Measurements from ENCODE around the gene KCNH1. TPM values are rescaled to one million over a fixed set of nuclear protein-coding genes. Genes with fewer than 3 reads are reported as not detected.
"Not testable (repeated sequence)": the region's sequence is repeated elsewhere in the genome, so short reads cannot be mapped to it uniquely, and the experiment has no call there.

KCNH1 gene
- total and polyA plus RNA-seq, 3 experiments from 2014 or later = not detected

DNA sequence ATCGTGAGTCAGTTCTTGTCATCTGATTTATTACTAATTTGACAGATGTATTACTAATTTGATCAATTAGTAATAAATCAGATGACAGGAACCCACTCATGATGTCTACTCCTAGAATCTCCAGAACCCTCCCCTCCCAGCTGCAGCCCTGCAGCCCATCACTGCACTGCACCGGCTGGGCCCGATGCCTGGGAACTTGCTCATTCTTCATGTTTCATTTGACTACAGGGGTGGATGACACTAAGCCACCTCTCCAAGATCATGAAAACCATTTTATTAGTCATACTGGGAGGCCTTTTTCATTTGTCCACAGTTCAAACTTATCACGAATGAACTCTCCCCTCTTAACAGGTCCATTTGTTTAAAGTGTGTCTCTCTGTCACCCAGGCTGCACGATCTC lies 41.0 kb downstream of the KCNH1 start:
- no peaks in the 10 kb centered on the region for H3K36me3 ChIP-seq (ENCODE audit: insufficient read depth, low read length)
- Mint-ChIP-seq H3K27ac (no peak overlapping the region), H3K4me3 (no peak overlapping the region), H3K4me1 (no peaks in the 10 kb centered on the region), H3K9me3 (no peaks in the 10 kb centered on the region), H3K27me3 (peaks cover 9 to 27% of the 10 kb centered on the region in 2 donors), H3K36me3 (no peaks in the 10 kb centered on the region)
- no peak overlapping the region for H3K27ac ChIP-seq (ENCODE audit: low read depth, low read length)
- H3K27me3 ChIP-seq (ENCODE audit: insufficient read depth, low read length, poor library complexity, severe bottlenecking) = no peaks in the 10 kb centered on the region
- H3K4me1 ChIP-seq (ENCODE audit: insufficient read depth, low read length) = no peaks in the 10 kb centered on the region
- H3K9me3 ChIP-seq (ENCODE audit: low read length) = no peaks in the 10 kb centered on the region
- ChIA-PET CTCF (no interaction called here), POLR2A (no interaction called here)
- H3K4me3 ChIP-seq (ENCODE audit: low read length) = no peak overlapping the region
- no peak for DNase-seq

DNA sequence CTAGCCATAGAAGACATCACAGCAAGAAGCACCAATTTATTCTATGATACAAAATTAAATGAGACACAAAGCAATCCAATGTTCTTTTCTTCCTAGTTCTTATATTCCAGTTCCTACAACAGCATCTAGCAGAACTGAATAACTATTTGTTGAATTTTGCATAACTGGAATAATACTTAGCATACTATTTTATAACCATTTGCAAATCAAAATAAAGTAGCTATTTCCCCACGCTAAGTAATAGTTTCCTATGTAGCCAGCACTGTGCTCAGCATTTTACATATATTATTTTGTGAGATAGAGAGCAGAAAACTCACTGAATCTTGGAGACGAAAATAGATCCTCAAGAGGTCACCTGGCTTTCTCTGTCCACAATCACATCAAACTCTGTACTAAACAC lies 42.1 kb downstream of the KCNH1 start:
- CTCF ChIA-PET = no interaction called here

DNA sequence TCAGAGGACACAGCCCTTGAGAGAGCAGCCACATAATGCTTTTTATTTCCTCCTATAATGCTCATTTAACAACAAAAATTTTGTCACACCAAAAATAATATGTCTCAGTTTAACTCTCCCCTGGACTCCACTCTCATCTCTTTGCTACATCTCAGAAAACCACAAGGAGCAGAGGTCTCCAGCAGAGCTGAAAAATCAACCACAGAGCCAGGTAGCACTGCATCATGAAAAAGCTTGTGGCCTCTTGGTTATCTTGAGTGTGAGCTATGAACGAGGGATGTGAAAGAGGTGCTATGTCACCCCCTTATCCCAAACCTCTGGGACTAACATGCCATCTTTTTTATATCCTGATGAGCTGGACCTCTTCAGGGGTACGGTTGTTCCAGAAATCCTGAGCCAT lies 44.4 kb downstream of the KCNH1 start:
- Mint-ChIP-seq H3K36me3 (no peaks in the 10 kb centered on the region), H3K4me1 (no peaks in the 10 kb centered on the region), H3K27ac (no peak overlapping the region), H3K9me3 (peaks cover 0 to 2% (median 0%) of the 10 kb centered on the region in 5 donors), H3K4me3 (no peak overlapping the region), H3K27me3 (peaks cover 11 to 29% of the 10 kb centered on the region in 2 donors)
- DNase-seq = no peak
- Histone ChIP-seq H3K4me1 (ENCODE audit: insufficient read depth, low read length) (no peaks in the 10 kb centered on the region), H3K9me3 (ENCODE audit: low read length) (no peaks in the 10 kb centered on the region), H3K4me3 (ENCODE audit: low read length) (no peak overlapping the region), H3K36me3 (ENCODE audit: insufficient read depth, low read length) (no peaks in the 10 kb centered on the region), H3K27me3 (ENCODE audit: insufficient read depth, low read length, poor library complexity, severe bottlenecking) (no peaks in the 10 kb centered on the region), H3K27ac (ENCODE audit: low read depth, low read length) (no peak overlapping the region)
- ChIA-PET POLR2A (no interaction called here), CTCF (no interaction called here)

More for the DNA sequence above, 42.1 kb downstream of the KCNH1 start:
- Histone ChIP-seq H3K27ac (ENCODE audit: low read depth, low read length) (no peak overlapping the region), H3K4me3 (ENCODE audit: low read length) (no peak overlapping the region), H3K9me3 (ENCODE audit: low read length) (no peaks in the 10 kb centered on the region), H3K4me1 (ENCODE audit: insufficient read depth, low read length) (no peaks in the 10 kb centered on the region), H3K36me3 (ENCODE audit: insufficient read depth, low read length) (no peaks in the 10 kb centered on the region), H3K27me3 (ENCODE audit: insufficient read depth, low read length, poor library complexity, severe bottlenecking) (no peaks in the 10 kb centered on the region)
- H3K9me3 Mint-ChIP-seq = peaks cover 0 to under 1% (median 0%) of the 10 kb centered on the region in 5 donors
- peaks cover 11 to 27% of the 10 kb centered on the region in 2 donors for H3K27me3 Mint-ChIP-seq
- H3K4me1 Mint-ChIP-seq = no peaks in the 10 kb centered on the region
- no peaks in the 10 kb centered on the region for H3K36me3 Mint-ChIP-seq
- H3K4me3 Mint-ChIP-seq = no peak overlapping the region
- POLR2A ChIA-PET = no interaction called here
- no peak overlapping the region for H3K27ac Mint-ChIP-seq
- no peak for DNase-seq

DNA sequence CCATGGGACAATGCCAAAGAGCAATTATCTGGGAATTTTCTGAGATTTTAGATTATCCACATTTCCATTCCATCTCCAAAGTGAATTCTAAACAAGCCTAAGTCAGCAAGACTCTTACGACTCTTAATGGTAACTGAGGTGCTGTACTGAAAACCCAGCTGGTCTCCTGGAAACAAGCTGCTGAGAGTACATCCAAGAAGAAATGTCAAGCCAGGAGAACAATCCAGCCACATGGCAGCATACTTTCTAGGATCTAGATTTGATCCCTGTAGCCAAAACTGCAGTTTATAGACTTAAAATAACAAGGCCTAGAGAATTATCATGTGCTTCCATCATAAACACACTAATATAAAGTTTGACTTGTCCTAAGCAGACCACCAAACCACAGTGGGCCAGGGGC lies 45.8 kb downstream of the KCNH1 start:
- POLR2A ChIA-PET = no interaction called here
- CTCF ChIA-PET = no interaction called here
- no peak overlapping the region for H3K27ac Mint-ChIP-seq
- Histone ChIP-seq H3K36me3 (ENCODE audit: insufficient read depth, low read length) (no peaks in the 10 kb centered on the region), H3K4me3 (ENCODE audit: low read length) (no peak overlapping the region), H3K27me3 (ENCODE audit: insufficient read depth, low read length, poor library complexity, severe bottlenecking) (no peaks in the 10 kb centered on the region), H3K27ac (ENCODE audit: low read depth, low read length) (no peak overlapping the region), H3K9me3 (ENCODE audit: low read length) (no peaks in the 10 kb centered on the region), H3K4me1 (ENCODE audit: insufficient read depth, low read length) (no peaks in the 10 kb centered on the region)
- peaks cover 0 to 2% (median 0%) of the 10 kb centered on the region in 5 donors for H3K9me3 Mint-ChIP-seq
- no peaks in the 10 kb centered on the region for H3K4me1 Mint-ChIP-seq
- H3K36me3 Mint-ChIP-seq = no peaks in the 10 kb centered on the region
- DNase-seq = no peak
- H3K27me3 Mint-ChIP-seq = peaks cover 6 to 17% of the 10 kb centered on the region in 2 donors
- no peak overlapping the region for H3K4me3 Mint-ChIP-seq

DNA sequence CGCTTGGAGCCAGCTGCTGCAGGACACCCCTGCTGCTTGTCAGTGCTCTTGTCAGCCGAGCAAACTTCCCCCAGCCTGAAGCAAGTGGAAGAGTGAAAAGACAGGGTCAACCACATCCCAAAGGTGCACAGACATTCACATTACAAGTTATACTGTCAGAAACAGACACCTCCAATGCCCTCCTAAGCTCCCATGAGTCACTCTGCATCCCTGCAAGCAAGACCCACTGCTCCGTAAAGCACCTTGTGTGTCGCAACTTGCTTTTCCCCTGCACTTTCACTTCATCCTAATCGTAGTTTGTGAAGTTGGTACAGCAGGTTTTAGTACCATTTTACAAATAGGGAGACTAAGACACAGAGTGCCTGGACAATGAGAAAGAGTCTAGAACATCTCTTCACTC lies 51.1 kb downstream of the KCNH1 start:
- no peak overlapping the region for H3K27ac ChIP-seq (ENCODE audit: low read depth, low read length)
- Mint-ChIP-seq H3K4me1 (no peaks in the 10 kb centered on the region), H3K36me3 (peaks cover 0 to 6% (median 0%) of the 10 kb centered on the region in 3 donors), H3K9me3 (peaks cover 0 to 2% (median 0%) of the 10 kb centered on the region in 5 donors), H3K4me3 (no peak overlapping the region), H3K27me3 (peaks cover 5 to 7% of the 10 kb centered on the region in 2 donors), H3K27ac (no peak overlapping the region)
- no peak overlapping the region for H3K4me3 ChIP-seq (ENCODE audit: low read length)
- CTCF ChIA-PET = no interaction called here
- POLR2A ChIA-PET = no interaction called here
- H3K27me3 ChIP-seq (ENCODE audit: insufficient read depth, low read length, poor library complexity, severe bottlenecking) = no peaks in the 10 kb centered on the region
- no peak for DNase-seq
- no peaks in the 10 kb centered on the region for H3K36me3 ChIP-seq (ENCODE audit: insufficient read depth, low read length)
- H3K4me1 ChIP-seq (ENCODE audit: insufficient read depth, low read length) = no peaks in the 10 kb centered on the region
- no peaks in the 10 kb centered on the region for H3K9me3 ChIP-seq (ENCODE audit: low read length)

DNA sequence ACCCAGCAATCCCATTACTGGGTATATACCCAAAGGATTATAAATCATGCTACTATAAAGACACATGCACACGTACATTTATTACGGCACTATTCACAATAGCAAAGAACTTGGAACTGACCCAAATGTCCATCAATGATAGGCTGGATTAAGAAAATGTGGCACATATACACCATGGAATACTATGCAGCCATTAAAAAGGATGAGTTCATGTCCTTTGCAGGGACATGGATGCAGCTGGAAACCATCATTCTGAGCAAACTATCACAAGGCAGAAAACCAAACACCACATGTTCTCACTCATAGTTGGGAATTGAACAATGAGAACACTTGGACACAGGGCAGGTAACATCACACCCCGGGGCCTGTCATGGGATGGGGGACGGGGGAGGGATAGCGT lies 52.5 kb downstream of the KCNH1 start:
- H3K36me3 ChIP-seq (ENCODE audit: insufficient read depth, low read length); DNase-seq; H3K9me3 Mint-ChIP-seq; H3K27ac Mint-ChIP-seq; POLR2A ChIA-PET; H3K4me3 ChIP-seq (ENCODE audit: low read length); H3K4me1 ChIP-seq (ENCODE audit: insufficient read depth, low read length); H3K27me3 ChIP-seq (ENCODE audit: insufficient read depth, low read length, poor library complexity, severe bottlenecking); H3K9me3 ChIP-seq (ENCODE audit: low read length); CTCF ChIA-PET; H3K4me1 Mint-ChIP-seq; H3K4me3 Mint-ChIP-seq; H3K36me3 Mint-ChIP-seq; H3K27ac ChIP-seq (ENCODE audit: low read depth, low read length): not testable (repeated sequence)
- H3K27me3 Mint-ChIP-seq = peaks cover 10% of the 10 kb centered on the region in 2 donors

DNA sequence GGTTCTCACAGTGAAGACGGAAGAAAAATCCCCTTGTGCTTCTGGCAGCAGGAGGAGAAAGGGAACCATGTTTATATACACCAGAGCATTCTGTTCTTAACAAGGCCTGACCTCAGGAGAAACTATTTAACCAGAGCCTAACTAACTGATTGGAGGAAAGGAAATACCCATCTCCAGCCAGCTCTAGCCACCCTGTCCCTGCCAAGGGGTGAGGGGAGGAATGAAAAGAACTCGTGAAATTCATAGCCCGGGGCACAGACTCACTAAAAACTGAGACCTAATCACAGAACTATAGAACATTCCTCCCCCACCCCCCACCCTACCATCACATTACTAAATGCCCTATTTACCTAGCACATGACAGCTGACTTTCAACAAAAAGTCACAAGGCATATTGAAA lies 65.0 kb downstream of the KCNH1 start:
- no peak overlapping the region for H3K4me3 Mint-ChIP-seq
- Histone ChIP-seq H3K4me3 (ENCODE audit: low read length) (no peak overlapping the region), H3K9me3 (ENCODE audit: low read length) (no peaks in the 10 kb centered on the region), H3K4me1 (ENCODE audit: insufficient read depth, low read length) (no peaks in the 10 kb centered on the region), H3K36me3 (ENCODE audit: insufficient read depth, low read length) (no peaks in the 10 kb centered on the region), H3K27me3 (ENCODE audit: insufficient read depth, low read length, poor library complexity, severe bottlenecking) (no peaks in the 10 kb centered on the region), H3K27ac (ENCODE audit: low read depth, low read length) (no peak overlapping the region)
- H3K9me3 Mint-ChIP-seq = peaks cover 0 to 6% (median 0%) of the 10 kb centered on the region in 5 donors
- H3K27ac Mint-ChIP-seq = no peak overlapping the region
- H3K36me3 Mint-ChIP-seq = no peaks in the 10 kb centered on the region
- POLR2A ChIA-PET = no interaction called here
- CTCF ChIA-PET = interaction anchor here (0.6 kb wide), 1 partner anchor 10 kb away, joined by 3 read pairs; no protein-coding TSS in a partner anchor
- no peaks in the 10 kb centered on the region for H3K4me1 Mint-ChIP-seq
- peaks cover 3 to 11% of the 10 kb centered on the region in 2 donors for H3K27me3 Mint-ChIP-seq
- DNase-seq = no peak

DNA sequence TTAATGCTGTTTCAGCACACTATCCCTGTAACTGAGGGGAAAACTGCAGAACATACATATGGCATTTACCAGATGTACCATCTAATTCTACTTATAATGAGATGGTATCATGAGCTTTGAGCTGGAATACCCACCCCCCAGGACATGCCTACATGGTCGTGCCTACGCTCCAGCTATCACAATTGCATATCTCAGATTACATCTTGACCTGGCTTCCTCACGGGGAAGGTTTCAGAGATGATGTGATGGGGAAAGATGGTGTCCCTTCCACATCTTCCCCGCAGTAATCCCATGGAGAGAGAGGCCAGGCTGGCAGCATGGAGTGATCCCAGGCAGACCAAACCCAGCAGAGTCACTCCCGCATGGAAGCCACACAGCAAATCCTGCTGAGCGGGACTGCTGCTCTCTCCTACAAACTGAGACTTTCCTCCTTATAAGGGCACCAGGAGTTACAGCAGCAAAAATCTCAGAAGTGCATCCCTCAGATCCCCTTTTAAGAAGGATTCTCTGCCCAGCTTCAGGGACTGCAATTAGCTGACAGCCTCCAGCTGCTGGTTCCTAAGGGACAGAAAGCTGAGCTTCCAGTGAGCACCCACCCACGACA lies 67.1 kb downstream of the KCNH1 start:
- CTCF ChIA-PET = no interaction called here
- POLR2A ChIA-PET = no interaction called here

DNA sequence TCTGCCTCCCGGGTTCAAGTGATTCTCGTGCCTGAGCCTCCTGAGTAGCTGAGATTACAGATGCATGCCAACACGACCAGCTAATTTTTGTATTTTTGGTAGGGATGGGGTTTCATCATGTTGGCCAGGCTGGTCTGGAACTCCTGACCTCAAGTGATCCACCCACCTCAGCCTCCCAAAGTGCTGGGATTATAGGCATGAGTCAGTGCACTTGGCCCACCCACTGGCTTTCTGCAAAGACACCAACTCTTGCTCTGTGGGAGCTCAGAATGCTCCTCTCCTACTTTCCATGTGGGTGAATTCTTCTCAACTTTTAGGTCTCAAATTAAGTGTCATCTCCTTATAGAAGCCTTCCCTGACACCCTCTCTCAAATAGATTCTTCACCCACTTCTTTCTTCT lies 92.1 kb downstream of the KCNH1 start:
- POLR2A ChIA-PET; H3K4me1 ChIP-seq (ENCODE audit: insufficient read depth, low read length); CTCF ChIA-PET; DNase-seq; H3K9me3 Mint-ChIP-seq; H3K4me3 ChIP-seq (ENCODE audit: low read length); H3K4me3 Mint-ChIP-seq; H3K36me3 Mint-ChIP-seq; H3K4me1 Mint-ChIP-seq; H3K9me3 ChIP-seq (ENCODE audit: low read length); H3K27ac Mint-ChIP-seq; H3K36me3 ChIP-seq (ENCODE audit: insufficient read depth, low read length); H3K27ac ChIP-seq (ENCODE audit: low read depth, low read length); H3K27me3 ChIP-seq (ENCODE audit: insufficient read depth, low read length, poor library complexity, severe bottlenecking): not testable (repeated sequence)
- peaks cover 8 to 37% of the 10 kb centered on the region in 2 donors for H3K27me3 Mint-ChIP-seq

More for the DNA sequence above, 67.1 kb downstream of the KCNH1 start:
- DNase-seq = no peak
- Mint-ChIP-seq H3K4me1 (no peaks in the 10 kb centered on the region), H3K9me3 (peaks cover 0 to 6% (median 0%) of the 10 kb centered on the region in 5 donors), H3K4me3 (no peak overlapping the region), H3K27ac (no peak overlapping the region), H3K36me3 (no peaks in the 10 kb centered on the region), H3K27me3 (peaks cover 5 to 15% of the 10 kb centered on the region in 2 donors)
- Histone ChIP-seq H3K36me3 (ENCODE audit: insufficient read depth, low read length) (no peaks in the 10 kb centered on the region), H3K9me3 (ENCODE audit: low read length) (no peaks in the 10 kb centered on the region), H3K27me3 (ENCODE audit: insufficient read depth, low read length, poor library complexity, severe bottlenecking) (no peaks in the 10 kb centered on the region), H3K4me3 (ENCODE audit: low read length) (no peak overlapping the region), H3K4me1 (ENCODE audit: insufficient read depth, low read length) (no peaks in the 10 kb centered on the region), H3K27ac (ENCODE audit: low read depth, low read length) (no peak overlapping the region)

All from CD8-positive, alpha-beta memory T cell (primary cell).